Stomach (tissue), 4 donors: Measurements from ENCODE around the gene PAQR7.

Source experiments
- CTCF ChIP-seq, 7 experiments: fragments of 450-650 bp in 4 of 7; fragments of 200-600 bp in 3 of 7; sonication (generic) in 3 of 7; IDR thresholded peaks; one replicate each; pipeline ENCODE4 v1.5.1; 2016 to 2019; ENCODE audit warnings: antibody characterized with exemption in 7 of 7, control low read depth in 2 of 7, mild to moderate bottlenecking in 1 of 7
- POLR2A ChIP-seq, 4 donors: fragments of 450-650 bp; IDR thresholded peaks; one replicate each; pipeline ENCODE4 v1.6.1; 2016; ENCODE audit warnings: antibody characterized with exemption in 4 of 4, control low read depth in 2 of 4, mild to moderate bottlenecking in 1 of 4, moderate library complexity in 1 of 4
- POLR2AphosphoS5 ChIP-seq, 3 donors: sonication (generic); formaldehyde crosslinking; IDR thresholded peaks; one replicate each; pipeline ENCODE4 v1.6.1; 2016; ENCODE audit warnings: antibody characterized with exemption in 3 of 3

- TF ChIP-seq POLR2AphosphoS5 (IDR thresholded peaks at IDR 0.05) (no peak), CTCF (IDR thresholded peaks at IDR 0.05) (no peak), POLR2A (IDR thresholded peaks at IDR 0.05) (no peak)
Measured at GRCh38 chr1:25862785-25863485, 12.6 kb downstream of the PAQR7 start.
